ENCODE data around the gene INPP5F.
A peak's percentile ranks its signal among the peaks of the same experiment; 100 is the strongest.

The INPP5F gene

GRCh38 chr10:119871881-119872609 lies 146.2 kb downstream of the INPP5F start:
- DNase-seq, result peak; percentile 45 to 77 (median 68)

GRCh38 chr10:119872610-119872859 lies 146.7 kb downstream of the INPP5F start, which contains the start of gene MCMBP:
Gene MCMBP, minus strand, starts transcription at chr10:119872843. Its CDS starts 259 bp downstream, at chr10:119872584.
- DNase-seq, result no peak

- DNase-seq, result peak; percentile 92 to 97 (median 95)
These were observed 147.2 kb downstream of the INPP5F start for GRCh38 chr10:119872860-119873681.

- no peak for DNase-seq
These were observed 152.7 kb downstream of the INPP5F start for GRCh38 chr10:119878524-119878923.
